ENCODE data around the gene PEX16. TPM values are rescaled to one million over a fixed set of nuclear protein-coding genes. Genes with fewer than 3 reads are reported as not detected.

PEX16 gene
- total RNA-seq, 1 donor from 2014 or later: 20.7 TPM

DNA sequence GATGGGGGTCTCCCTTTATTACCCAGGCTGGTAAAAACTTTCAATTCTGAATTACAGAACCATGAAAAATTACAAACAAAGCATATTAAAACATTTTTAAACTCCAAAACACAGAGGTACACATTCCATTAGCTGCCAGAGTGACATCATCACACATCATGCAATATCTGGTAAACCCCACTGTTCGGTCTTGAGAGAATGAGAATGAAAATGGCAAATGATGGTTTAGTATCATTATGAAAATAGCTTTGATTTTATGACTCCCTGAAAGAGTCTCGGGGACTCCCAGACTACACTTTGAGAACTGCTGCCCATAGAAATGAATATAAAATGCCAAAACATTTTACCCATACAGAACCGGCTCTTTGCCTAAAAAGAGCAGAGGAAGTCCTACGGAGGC, 23.6 kb upstream of the PEX16 start:
- Mint-ChIP-seq H3K9me3 (no peaks in the 10 kb centered on the region), H3K27ac (no peak overlapping the region), H3K4me1 (no peaks in the 10 kb centered on the region), H3K36me3 (peaks cover 39% of the 10 kb centered on the region), H3K27me3 (ENCODE audit: low read depth) (no peaks in the 10 kb centered on the region), H3K4me3 (no peak overlapping the region)
- DNase-seq (ENCODE audit: low spot score in 2 of 2, unreplicated experiment in 2 of 2): no peak
- TF ChIP-seq, protein P1, sequence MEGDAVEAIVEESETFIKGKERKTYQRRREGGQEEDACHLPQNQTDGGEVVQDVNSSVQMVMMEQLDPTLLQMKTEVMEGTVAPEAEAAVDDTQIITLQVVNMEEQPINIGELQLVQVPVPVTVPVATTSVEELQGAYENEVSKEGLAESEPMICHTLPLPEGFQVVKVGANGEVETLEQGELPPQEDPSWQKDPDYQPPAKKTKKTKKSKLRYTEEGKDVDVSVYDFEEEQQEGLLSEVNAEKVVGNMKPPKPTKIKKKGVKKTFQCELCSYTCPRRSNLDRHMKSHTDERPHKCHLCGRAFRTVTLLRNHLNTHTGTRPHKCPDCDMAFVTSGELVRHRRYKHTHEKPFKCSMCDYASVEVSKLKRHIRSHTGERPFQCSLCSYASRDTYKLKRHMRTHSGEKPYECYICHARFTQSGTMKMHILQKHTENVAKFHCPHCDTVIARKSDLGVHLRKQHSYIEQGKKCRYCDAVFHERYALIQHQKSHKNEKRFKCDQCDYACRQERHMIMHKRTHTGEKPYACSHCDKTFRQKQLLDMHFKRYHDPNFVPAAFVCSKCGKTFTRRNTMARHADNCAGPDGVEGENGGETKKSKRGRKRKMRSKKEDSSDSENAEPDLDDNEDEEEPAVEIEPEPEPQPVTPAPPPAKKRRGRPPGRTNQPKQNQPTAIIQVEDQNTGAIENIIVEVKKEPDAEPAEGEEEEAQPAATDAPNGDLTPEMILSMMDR (IDR thresholded peaks at IDR 0.05; ENCODE audit: unreplicated experiment): no peak

DNA sequence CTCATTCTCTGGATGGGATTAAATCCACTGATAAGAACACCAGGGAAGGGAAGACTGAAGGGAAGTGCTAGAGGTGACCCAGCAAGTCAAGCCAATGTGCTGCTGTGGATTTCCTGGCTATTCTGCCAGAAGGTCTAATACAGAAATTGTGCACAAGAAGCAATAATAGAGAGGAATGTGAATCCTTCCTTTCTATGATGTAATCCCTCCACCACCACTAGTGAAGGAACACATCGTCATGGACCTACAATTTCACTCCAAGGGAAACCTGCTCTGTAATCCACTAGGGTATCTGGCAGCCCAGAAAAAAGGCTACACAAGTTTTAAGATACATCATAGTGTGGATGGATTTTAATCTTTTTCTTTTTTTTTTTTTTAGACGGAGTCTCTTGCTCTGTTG, 22.2 kb upstream of the PEX16 start:
- H3K27ac Mint-ChIP-seq: no peak overlapping the region
- peaks cover 27% of the 10 kb centered on the region for H3K36me3 Mint-ChIP-seq
- H3K4me3 Mint-ChIP-seq: no peak overlapping the region
- no peak for DNase-seq (ENCODE audit: low spot score in 2 of 2, unreplicated experiment in 2 of 2)
- no peaks in the 10 kb centered on the region for H3K4me1 Mint-ChIP-seq
- H3K9me3 Mint-ChIP-seq: no peaks in the 10 kb centered on the region
- TF ChIP-seq, protein P1 (IDR thresholded peaks at IDR 0.05; ENCODE audit: unreplicated experiment): no peak
- no peaks in the 10 kb centered on the region for H3K27me3 Mint-ChIP-seq (ENCODE audit: low read depth)

DNA sequence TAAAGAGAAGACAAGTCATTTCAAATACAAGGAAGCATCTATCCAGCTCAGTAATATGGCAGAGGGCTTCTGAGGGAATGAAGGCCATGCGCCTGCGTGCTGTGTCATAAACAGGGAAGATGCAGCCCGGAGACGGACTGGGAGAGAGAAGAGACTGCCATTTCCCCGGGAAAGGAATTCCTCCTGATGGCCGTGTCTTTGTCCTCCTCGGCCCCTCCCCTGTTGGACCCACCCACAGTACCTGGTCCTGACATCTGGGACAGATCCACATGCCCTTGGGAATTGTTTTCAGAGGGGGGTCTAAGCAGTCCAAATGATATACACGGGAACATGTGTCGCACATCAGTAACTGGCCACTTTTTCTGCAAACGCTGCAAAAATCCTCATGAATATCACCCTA, 20.2 kb upstream of the PEX16 start:
- H3K4me3 Mint-ChIP-seq: no peak overlapping the region
- no peak for DNase-seq (ENCODE audit: low spot score in 2 of 2, unreplicated experiment in 2 of 2)
- peaks cover 21% of the 10 kb centered on the region for H3K36me3 Mint-ChIP-seq
- no peaks in the 10 kb centered on the region for H3K9me3 Mint-ChIP-seq
- no peaks in the 10 kb centered on the region for H3K4me1 Mint-ChIP-seq
- TF ChIP-seq, protein P1 (IDR thresholded peaks at IDR 0.05; ENCODE audit: unreplicated experiment): no peak
- H3K27ac Mint-ChIP-seq: no peak overlapping the region
- no peaks in the 10 kb centered on the region for H3K27me3 Mint-ChIP-seq (ENCODE audit: low read depth)

DNA sequence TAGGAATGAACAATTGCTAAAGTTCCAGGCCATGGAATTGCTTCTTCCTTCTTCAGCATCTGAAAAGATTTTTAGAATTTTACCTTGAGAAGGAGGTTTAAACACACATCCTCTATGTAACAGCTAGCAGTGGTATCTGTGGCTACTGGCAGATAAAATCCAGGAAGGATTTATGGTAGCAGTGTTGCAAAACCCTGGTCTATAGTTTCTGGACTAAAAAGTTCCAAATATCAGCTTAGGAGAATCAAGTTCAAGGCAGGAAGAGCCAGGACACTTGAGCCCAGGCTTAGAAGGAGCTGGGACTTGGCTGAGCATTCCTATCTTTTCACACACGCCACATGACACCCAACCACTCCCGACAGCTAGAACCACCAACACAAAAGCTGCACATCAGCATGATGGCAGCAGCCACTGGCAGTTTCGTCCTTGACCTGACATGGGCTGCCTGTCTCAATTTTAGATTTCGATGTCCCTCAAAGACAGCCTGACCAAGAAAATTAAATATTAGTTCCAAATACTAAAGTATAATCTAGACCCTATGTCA, 18.9 kb upstream of the PEX16 start:
- no peak for DNase-seq (ENCODE audit: low spot score in 2 of 2, unreplicated experiment in 2 of 2)
- H3K36me3 Mint-ChIP-seq: peaks cover 22% of the 10 kb centered on the region
- no peak overlapping the region for H3K27ac Mint-ChIP-seq
- H3K9me3 Mint-ChIP-seq: no peaks in the 10 kb centered on the region
- no peaks in the 10 kb centered on the region for H3K4me1 Mint-ChIP-seq
- TF ChIP-seq, protein P1 (IDR thresholded peaks at IDR 0.05; ENCODE audit: unreplicated experiment): no peak
- H3K4me3 Mint-ChIP-seq: no peak overlapping the region
- H3K27me3 Mint-ChIP-seq (ENCODE audit: low read depth): no peaks in the 10 kb centered on the region

DNA sequence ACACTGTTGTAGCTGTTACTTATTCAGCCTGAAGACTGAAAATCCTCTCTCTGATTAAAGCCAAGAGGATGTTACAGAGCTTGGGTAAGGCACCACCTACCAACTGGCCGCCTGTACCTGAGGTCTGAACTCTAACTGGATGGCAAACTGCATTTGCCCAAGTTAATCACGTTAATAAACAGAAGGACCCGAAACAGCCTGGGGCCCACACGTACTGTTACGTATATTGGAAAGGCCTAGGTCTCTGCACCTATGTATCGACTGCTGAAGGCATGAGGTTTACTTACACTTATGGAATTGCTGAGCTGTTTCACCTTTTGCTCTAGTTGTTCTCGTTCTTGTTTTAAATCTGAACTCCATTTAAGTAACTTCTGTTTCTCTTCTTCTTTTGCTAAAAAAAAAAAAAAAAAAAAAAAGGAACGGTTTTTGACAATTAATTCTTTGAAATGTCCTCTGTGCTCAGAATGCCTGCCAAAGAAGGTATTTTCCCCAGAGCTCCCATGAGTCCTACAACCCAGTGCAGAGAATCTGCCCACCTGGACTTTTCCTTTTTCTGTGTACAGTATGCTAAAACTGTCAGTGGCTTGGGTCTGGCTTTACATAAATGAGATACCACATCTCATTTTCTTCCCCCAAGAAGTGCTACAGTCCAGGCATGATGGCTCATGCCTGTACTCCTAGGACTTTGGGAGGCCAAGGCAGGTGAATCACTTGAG, 17.8 kb upstream of the PEX16 start:
- Mint-ChIP-seq H3K27me3 (ENCODE audit: low read depth) (no peaks in the 10 kb centered on the region), H3K4me3 (no peak overlapping the region), H3K4me1 (no peaks in the 10 kb centered on the region), H3K36me3 (peaks cover 22% of the 10 kb centered on the region), H3K27ac (no peak overlapping the region), H3K9me3 (no peaks in the 10 kb centered on the region)
- DNase-seq (ENCODE audit: low spot score in 2 of 2, unreplicated experiment in 2 of 2): no peak
- TF ChIP-seq, protein P1 (IDR thresholded peaks at IDR 0.05; ENCODE audit: unreplicated experiment): no peak
